Adrenal gland (tissue), 12 donors: ENCODE results near the gene SRD5A3. TPM values are rescaled to one million over a fixed set of nuclear protein-coding genes. Genes with fewer than 3 reads are reported as not detected.
A peak's percentile ranks its signal among the peaks of the same experiment; 100 is the strongest.

Experiments
- DNase-seq, 7 donors: peaks; one replicate each; pipeline ENCODE4 v3.0.0-alpha.2; 2019 to 2020
- H3K27ac ChIP-seq, 5 donors: fragments of 200-600 bp; sonication (generic) in 4 of 5; 1 replicate in 3 of 5; 2 replicates in 2 of 5; pipeline versions ENCODE4 v1.5.1 to v1.8.0; 2016 to 2020; ENCODE audit warnings: mild to moderate bottlenecking in 1 of 5
- H3K27me3 ChIP-seq: fragments of 200-600 bp; 2 replicates; pipeline ENCODE4 v1.8.0; 2021
- H3K36me3 ChIP-seq, 2 donors: fragments of 200-600 bp; replicated peaks in 1 of 2; 1 replicate in 1 of 2; 2 replicates in 1 of 2; pipeline versions ENCODE4 v1.5.1 to v1.8.0; 2018 to 2022
- H3K4me1 ChIP-seq, 2 donors: fragments of 200-600 bp; replicated peaks in 1 of 2; 1 replicate in 1 of 2; 2 replicates in 1 of 2; pipeline versions ENCODE4 v1.5.1 to v1.8.0; 2018 to 2021
- H3K4me3 ChIP-seq, 4 donors: fragments of 200-600 bp; sonication (generic) in 3 of 4; one replicate each; pipeline ENCODE4 v1.5.1; 2016 to 2018
- H3K9me3 ChIP-seq, 3 donors: fragments of 200-600 bp; sonication (generic) in 1 of 3; replicated peaks in 1 of 3; 1 replicate in 2 of 3; 2 replicates in 1 of 3; pipeline versions ENCODE4 v1.5.1 to v1.8.0; 2016 to 2021
- CTCF ChIP-seq, 6 experiments: fragments of 450-650 bp in 4 of 6; fragments of 200-600 bp in 2 of 6; sonication (generic) in 1 of 6; IDR thresholded peaks; 1 replicate in 5 of 6; 2 replicates in 1 of 6; pipeline versions ENCODE4 v1.5.1 to v1.8.0; 2016 to 2021; ENCODE audit warnings: antibody characterized with exemption in 6 of 6, mild to moderate bottlenecking in 2 of 6, moderate library complexity in 1 of 6
- POLR2A ChIP-seq, 2 donors: fragments of 450-650 bp; IDR thresholded peaks; one replicate each; pipeline ENCODE4 v1.6.1; 2017; ENCODE audit warnings: antibody characterized with exemption in 2 of 2, mild to moderate bottlenecking in 2 of 2, moderate library complexity in 1 of 2
- WGBS, 4 donors: extraction: QIAGEN DNeasy Blood & Tissue Kit in 2 of 4; methylation state at CpG; one replicate each; pipeline versions ENCODE4 v1.1.5 to v1.1.7; 2013 to 2017; 5-methylcytosine and 5-hydroxymethylcytosine counted together
- intact Hi-C, 2 donors: fragments of 100-400 bp; cut with DNase I; formaldehyde crosslinking; loops; one replicate each; pipeline versions ENCODE4 v1.14.1 to v1.15.0; 2022 to 2023
- polyA plus RNA-seq, 3 donors: library from polyadenylated mRNA; stranded (reverse); fragments of 200-250 nt in 2 of 3; fragments of 350-450 nt in 1 of 3; fragmentation: Illumina TruSeq in 1 of 3; extraction: RNeasy Lipid Tissue Mini Kit (QIAGEN cat#74804) in 1 of 3; gene quantifications; one replicate each; pipeline ENCODE4 v1.2.3, GENCODE V29; 2013 to 2014
- total RNA-seq, 9 donors: library from RNA; depleted of rRNA in 4 of 9; stranded (reverse); fragments of >200 nt in 4 of 9; fragments of 120-200 nt in 1 of 9; fragmentation: NEBNext Ultra II Directional in 1 of 9; extraction: Animal tissue kit (Norgen Biotek cat#: 25700) in 1 of 9; gene quantifications; one replicate each; pipeline versions ENCODE4 v1.1.0 to v1.2.4, GENCODE V29; 2013 to 2023
- donor health status: healthy with polysubstance abuse.
- donor health status: Bipolar disorder and iron deficiency.
- donor health status: DM: yes; HTN: yes; CAD: no.
- donor health status: DM: no; HTN: no; CAD: no.
- donor health status: DM: no; HTN: no; CAD: no.
- donor health status: DM: yes; HTN: yes; CAD: no.

Gene SRD5A3
- total and polyA plus RNA-seq, 12 donors = 6.8 to 28.4 (median 15.7) TPM

GRCh38 chr4:55363691-55364351, 17.8 kb downstream of the SRD5A3 start:
- Histone ChIP-seq H3K36me3 (no peaks in the 10 kb centered on the region), H3K4me1 (peaks cover 10 to 12% of the 10 kb centered on the region in 2 donors), H3K9me3 (no peaks in the 10 kb centered on the region), H3K27me3 (no peaks in the 10 kb centered on the region), H3K4me3 (no peak overlapping the region), H3K27ac (peak overlapping the region in 1 of 5 donors; percentile 13)
- intact Hi-C loops = no loop called here
- 68 to 78% (median 69%) methylated on average over 9 of the region's 9 CpGs for WGBS, 4 donors
- TF ChIP-seq POLR2A (IDR thresholded peaks at IDR 0.05) (no peak), CTCF (IDR thresholded peaks at IDR 0.05) (no peak)
- DNase-seq = peak in 2 of 7 donors; percentile 23 to 29

GRCh38 chr4:55364691-55365344, 18.8 kb downstream of the SRD5A3 start:
- no peak overlapping the region for H3K27ac ChIP-seq
- 88 to 94% (median 91%) methylated on average over 9 of the region's 9 CpGs for WGBS, 4 donors
- intact Hi-C loops = no loop called here
- TF ChIP-seq CTCF (IDR thresholded peaks at IDR 0.05) = no peak
- TF ChIP-seq POLR2A (IDR thresholded peaks at IDR 0.05) = no peak
- no peaks in the 10 kb centered on the region for H3K36me3 ChIP-seq
- H3K9me3 ChIP-seq = no peaks in the 10 kb centered on the region
- no peaks in the 10 kb centered on the region for H3K27me3 ChIP-seq
- H3K4me3 ChIP-seq = no peak overlapping the region
- DNase-seq = no peak
- H3K4me1 ChIP-seq = peaks cover 0 to 4% of the 10 kb centered on the region in 2 donors

GRCh38 chr4:55365345-55365728, 19.3 kb downstream of the SRD5A3 start:
- intact Hi-C loops = no loop called here
- Histone ChIP-seq H3K4me3 (no peak overlapping the region), H3K36me3 (no peaks in the 10 kb centered on the region), H3K9me3 (no peaks in the 10 kb centered on the region), H3K27ac (no peak overlapping the region), H3K4me1 (no peaks in the 10 kb centered on the region), H3K27me3 (no peaks in the 10 kb centered on the region)
- DNase-seq = no peak
- TF ChIP-seq POLR2A (IDR thresholded peaks at IDR 0.05) (no peak), CTCF (IDR thresholded peaks at IDR 0.05) (no peak)
- WGBS, 4 donors = 84 to 100% (median 95%) methylated on average over 7 of the region's 7 CpGs

- intact Hi-C loops = no loop called here
- Histone ChIP-seq H3K9me3 (no peaks in the 10 kb centered on the region), H3K4me1 (no peaks in the 10 kb centered on the region), H3K36me3 (no peaks in the 10 kb centered on the region), H3K4me3 (no peak overlapping the region), H3K27me3 (no peaks in the 10 kb centered on the region), H3K27ac (no peak overlapping the region)
- 92 to 95% (median 93%) methylated on average over 7 of the region's 7 CpGs for WGBS, 4 donors
- DNase-seq = no peak
- TF ChIP-seq POLR2A (IDR thresholded peaks at IDR 0.05) = no peak
- no peak for TF ChIP-seq CTCF (IDR thresholded peaks at IDR 0.05)
Observed at GRCh38 chr4:55366621-55367020, 20.6 kb downstream of the SRD5A3 start.
